SU-DHL-6 (cell line): ENCODE data around the gene STXBP5.

Experiments
- H2AFZ ChIP-seq: fragments of 200-600 bp; sonication (generic); 2 replicates; pipeline ENCODE4 v1.6.1; 2014; ENCODE audit warnings: low read depth, mild to moderate bottlenecking, moderate library complexity, mixed read lengths, antibody characterized with exemption, low read length; ENCODE audit not compliant: severe bottlenecking
- H3F3A ChIP-seq: fragments of 200-600 bp; shearing (Covaris generic); 2 replicates; pipeline ENCODE4 v1.6.0; 2016; ENCODE audit warnings: antibody characterized with exemption, mild to moderate bottlenecking; ENCODE audit not compliant: insufficient read depth
- H3K27ac ChIP-seq: fragments of 200-600 bp; sonication (generic); 2 replicates; pipeline ENCODE4 v1.5.1; 2016; ENCODE audit warnings: low read depth, mild to moderate bottlenecking, low read length, moderate library complexity, mixed read lengths
- H3K27me3 ChIP-seq: fragments of 200-600 bp; sonication (generic), shearing (Covaris generic); 2 replicates; pipeline ENCODE4 v1.6.0; 2014; ENCODE audit warnings: mild to moderate bottlenecking, low read length
- H3K36me3 ChIP-seq: fragments of 200-600 bp; sonication (generic); 2 replicates; pipeline ENCODE4 v1.6.1; 2014; ENCODE audit warnings: mild to moderate bottlenecking, low read length, mixed read lengths
- H3K4me2 ChIP-seq: fragments of 300-600, 200-600 bp; shearing (Covaris generic), sonication (generic); 2 replicates; pipeline ENCODE4 v1.6.0; 2014; ENCODE audit warnings: low read length, low read depth, mild to moderate bottlenecking; ENCODE audit not compliant: poor library complexity, severe bottlenecking
- H3K4me3 ChIP-seq: fragments of 200-600 bp; sonication (generic); 2 replicates; pipeline ENCODE4 v1.5.1; 2014; ENCODE audit warnings: antibody characterized with exemption, low read length, mild to moderate bottlenecking, mixed read lengths; ENCODE audit not compliant: insufficient read depth, poor library complexity, severe bottlenecking
- H3K79me2 ChIP-seq: fragments of 200-600 bp; sonication (generic); 2 replicates; pipeline ENCODE4 v1.6.1; 2014; ENCODE audit warnings: mild to moderate bottlenecking, low read length, moderate library complexity; ENCODE audit not compliant: insufficient read depth
- H3K9ac ChIP-seq: fragments of 200-600 bp; sonication (generic); 2 replicates; pipeline ENCODE4 v1.7.0; 2014; ENCODE audit warnings: mild to moderate bottlenecking, low read length
- H3K9me2 ChIP-seq: fragments of 200-600 bp; sonication (generic); replicated peaks from 2 replicates; pipeline ENCODE4 v1.6.1; 2014; ENCODE audit warnings: low read length; ENCODE audit not compliant: insufficient read depth
- H3K9me3 ChIP-seq: fragments of 200-600 bp; sonication (generic); 2 replicates; pipeline ENCODE4 v1.6.1; 2014; ENCODE audit warnings: low read length, mixed read lengths; ENCODE audit not compliant: insufficient read depth
- H4K20me1 ChIP-seq: fragments of 200-600 bp; sonication (generic); 2 replicates; pipeline ENCODE4 v1.6.1; 2014; ENCODE audit warnings: low read depth, mild to moderate bottlenecking, antibody characterized with exemption, low read length, moderate library complexity, mixed read lengths
- CTCF ChIP-seq: fragments of 200-600 bp; sonication (generic); IDR thresholded peaks from one replicate; pipeline ENCODE4 v1.5.1; 2017; ENCODE audit warnings: antibody characterized with exemption, mild to moderate bottlenecking, low read length, moderate library complexity; ENCODE audit not compliant: insufficient read depth, poor library complexity, severe bottlenecking
- EZH2phosphoT487 ChIP-seq: fragments of 200-600 bp; sonication (generic), shearing (Covaris generic); conservative IDR thresholded peaks from 2 replicates; pipeline ENCODE4 v1.6.1; 2018; ENCODE audit warnings: mild to moderate bottlenecking, antibody characterized with exemption, low read length, moderate library complexity, mixed read lengths

Gene STXBP5

GRCh38 chr6:147347882-147348575 lies 143.8 kb downstream of the STXBP5 start:
- Histone ChIP-seq H3K9me2 (no peaks in the 10 kb centered on the region), H3K9ac (no peak overlapping the region), H2AFZ (no peak overlapping the region), H3K36me3 (no peaks in the 10 kb centered on the region), H4K20me1 (no peaks in the 10 kb centered on the region), H3K27ac (no peak overlapping the region), H3K9me3 (no peaks in the 10 kb centered on the region), H3K79me2 (no peaks in the 10 kb centered on the region), H3K4me2 (no peak overlapping the region), H3K27me3 (no peaks in the 10 kb centered on the region), H3F3A (no peaks in the 10 kb centered on the region), H3K4me3 (no peak overlapping the region)
- TF ChIP-seq CTCF = no peak

DNA sequence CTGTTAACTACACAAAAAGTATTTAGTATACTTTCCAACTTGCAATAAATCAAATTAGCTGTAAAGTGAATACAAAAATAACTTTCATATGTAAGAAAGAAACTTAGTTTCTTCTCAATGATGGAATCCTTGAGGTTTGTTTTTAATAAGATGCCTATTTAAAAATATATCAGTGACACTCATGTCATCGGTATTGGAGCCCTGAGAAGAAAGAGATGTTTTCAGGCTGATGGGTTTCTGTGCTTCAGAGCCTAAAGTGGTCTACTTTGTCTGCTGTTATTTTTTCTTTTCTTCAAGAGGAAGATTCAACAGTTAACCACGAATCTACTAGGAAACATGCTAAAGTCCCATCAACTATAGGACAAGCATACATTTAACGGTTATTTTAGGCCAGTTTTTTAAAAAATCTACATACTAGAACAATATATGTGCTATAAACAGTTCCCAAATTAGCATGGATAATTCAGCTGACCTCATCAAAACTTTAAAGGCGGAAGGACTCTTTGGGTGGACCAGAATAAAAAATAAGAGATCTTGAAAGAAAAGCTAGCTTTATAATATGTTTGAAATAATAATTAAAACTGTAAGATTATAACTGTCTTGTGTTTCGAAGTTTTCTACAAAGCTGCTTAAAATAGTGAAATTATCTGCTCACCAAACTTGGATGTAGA lies 157.2 kb downstream of the STXBP5 start:
- Histone ChIP-seq H3K27me3 (no peaks in the 10 kb centered on the region), H3K36me3 (peaks cover 11% of the 10 kb centered on the region; the same call in 1 of the 2 replicates), H3K9me2 (no peaks in the 10 kb centered on the region), H3K79me2 (no peaks in the 10 kb centered on the region), H3K27ac (no peak overlapping the region), H3K9ac (no peak overlapping the region), H2AFZ (no peak overlapping the region), H3K4me2 (no peak overlapping the region), H3F3A (no peaks in the 10 kb centered on the region), H3K9me3 (no peaks in the 10 kb centered on the region), H4K20me1 (no peaks in the 10 kb centered on the region), H3K4me3 (no peak overlapping the region)
- no peak for TF ChIP-seq CTCF
- no peak for TF ChIP-seq EZH2phosphoT487

DNA sequence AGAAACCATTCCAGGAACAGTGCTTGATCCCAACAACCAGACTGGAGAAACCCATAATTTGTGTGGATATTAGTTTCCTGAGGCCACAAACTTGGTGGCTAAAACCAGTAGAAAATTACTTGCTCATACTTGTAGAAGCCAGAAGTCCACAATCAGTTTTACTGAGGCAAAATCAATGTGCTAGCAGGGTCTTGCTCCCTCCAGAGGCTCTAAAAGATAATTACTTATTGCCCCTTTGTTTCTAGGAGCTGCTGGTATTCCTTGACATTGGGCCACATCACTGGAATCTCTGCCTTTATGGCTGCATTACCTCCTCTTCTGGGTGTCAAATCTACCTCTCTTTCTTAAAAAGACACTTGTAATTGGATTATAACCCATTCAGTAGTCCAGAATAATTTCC lies 162.1 kb downstream of the STXBP5 start:
- TF ChIP-seq CTCF (no peak), EZH2phosphoT487 (no peak)
- no peaks in the 10 kb centered on the region for H3K9me3 ChIP-seq
- no peak overlapping the region for H3K9ac ChIP-seq
- no peaks in the 10 kb centered on the region for H3K9me2 ChIP-seq
- H3K27me3 ChIP-seq = no peaks in the 10 kb centered on the region
- peaks cover 4% of the 10 kb centered on the region; the same call in 1 of the 2 replicates for H3K36me3 ChIP-seq
- H3K79me2 ChIP-seq = no peaks in the 10 kb centered on the region
- H3K4me2 ChIP-seq = no peak overlapping the region
- no peak overlapping the region for H3K4me3 ChIP-seq
- no peaks in the 10 kb centered on the region for H3F3A ChIP-seq
- H3K27ac ChIP-seq = no peak overlapping the region
- no peaks in the 10 kb centered on the region for H4K20me1 ChIP-seq
- no peak overlapping the region for H2AFZ ChIP-seq
